Measurements from ENCODE around the gene GID8.
"Not testable (repeated sequence)": the region's sequence is repeated elsewhere in the genome, so short reads cannot be mapped to it uniquely, and the experiment has no call there.

Gene GID8

DNA sequence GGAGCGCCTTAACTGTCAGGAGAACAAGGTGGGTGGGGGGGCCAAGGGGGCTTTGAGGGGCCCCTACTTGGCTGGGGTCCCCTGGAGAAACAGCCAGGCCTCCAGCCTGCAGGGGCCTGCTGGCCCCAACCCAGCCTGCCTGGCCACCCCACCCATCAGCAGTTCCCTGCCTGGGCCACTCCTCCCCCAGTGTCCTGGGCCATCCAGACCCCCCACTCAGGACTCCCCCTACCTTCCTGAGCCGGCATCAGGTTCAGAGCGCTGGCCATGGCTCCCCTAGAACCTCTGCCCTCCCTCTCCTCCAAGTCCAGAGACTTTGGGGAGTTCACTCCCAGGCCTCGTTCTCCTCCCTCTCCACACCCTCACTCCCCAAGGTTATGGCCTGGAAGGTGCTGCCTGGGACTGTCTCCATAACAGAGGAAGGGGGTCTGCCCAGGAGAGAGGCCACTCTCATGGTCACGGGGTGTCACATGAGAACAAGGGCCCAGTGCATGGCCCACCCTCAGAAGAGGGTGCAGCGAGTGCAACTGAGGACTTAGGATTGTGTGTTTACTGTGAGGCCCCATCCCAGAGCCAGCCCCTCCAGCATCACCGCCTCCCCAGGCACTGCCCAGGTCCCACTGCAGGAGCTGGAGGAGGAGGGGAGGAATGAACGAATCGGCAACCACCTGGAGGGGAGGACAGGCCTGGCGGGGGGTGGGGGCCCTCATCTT is 20.6 kb downstream of the GID8 start:
- no peak for DNase-seq (ENCODE audit: low read depth in 2 of 2)

DNA sequence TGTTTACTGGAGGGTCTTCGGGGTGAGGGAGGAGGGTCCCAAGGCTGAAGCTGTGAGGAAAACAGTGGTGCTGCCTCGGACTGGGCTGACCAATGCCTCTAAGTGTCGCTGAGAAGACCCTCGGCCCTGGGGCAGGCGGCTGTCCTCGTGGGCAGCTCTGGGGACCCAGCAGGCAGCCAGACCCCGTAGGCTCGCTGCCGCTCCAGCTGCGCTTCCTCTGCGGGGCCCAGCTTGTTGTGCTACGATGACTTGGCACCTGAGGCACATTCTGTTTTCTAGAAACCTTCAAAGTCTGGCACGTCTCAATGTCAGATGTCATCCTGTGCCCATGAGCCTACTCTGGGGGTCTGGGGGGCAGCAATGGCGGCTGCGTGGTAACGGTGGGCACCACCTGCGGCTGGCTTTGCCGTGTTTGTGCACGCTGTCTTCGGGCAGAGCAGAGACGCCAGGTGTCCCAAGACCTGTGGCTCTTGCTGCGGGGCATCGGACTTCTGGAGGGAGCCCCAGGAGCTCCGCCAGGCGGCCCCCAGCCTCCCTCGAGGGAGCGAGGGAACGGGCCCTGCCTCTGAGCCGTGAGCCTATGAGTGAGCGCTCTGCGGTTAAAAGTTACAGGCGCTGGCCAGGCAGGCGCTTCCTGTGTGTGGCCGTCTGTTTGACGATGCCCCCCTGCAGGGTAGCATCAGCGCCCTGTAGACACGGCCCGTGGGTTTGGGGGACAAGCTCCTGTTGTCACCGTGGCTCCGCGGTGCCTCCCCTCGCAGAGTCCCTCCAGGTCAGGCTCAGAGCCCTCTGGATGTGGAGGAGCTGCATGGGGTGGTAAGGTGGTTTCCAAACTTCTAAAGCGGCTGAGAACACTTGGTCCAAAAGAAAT is 21.4 kb downstream of the GID8 start:
- no peak for DNase-seq (ENCODE audit: low read depth in 2 of 2)

DNA sequence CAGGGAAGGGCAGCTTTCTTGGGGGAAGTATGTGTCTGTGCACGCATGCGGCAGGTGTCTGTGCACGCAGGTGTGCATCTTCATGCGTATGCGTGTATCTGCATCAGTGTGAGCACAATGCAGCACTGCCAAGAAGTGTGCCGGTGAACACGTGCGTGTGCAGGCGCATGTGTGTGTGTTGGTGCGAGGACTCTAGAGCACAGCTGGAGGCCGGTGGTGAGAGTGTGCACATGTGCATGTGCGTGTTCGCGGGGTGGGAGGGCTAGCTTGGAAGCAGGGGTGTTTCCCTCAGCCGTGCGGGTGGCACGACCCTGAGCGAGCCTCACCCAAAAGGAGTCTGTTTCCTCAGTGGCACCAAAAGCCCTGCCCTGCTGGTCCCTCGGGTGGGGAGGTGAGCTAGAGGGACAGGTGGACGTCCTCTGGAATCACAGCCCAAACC is 22.1 kb downstream of the GID8 start:
- DNase-seq (ENCODE audit: low read depth in 2 of 2): no peak

DNA sequence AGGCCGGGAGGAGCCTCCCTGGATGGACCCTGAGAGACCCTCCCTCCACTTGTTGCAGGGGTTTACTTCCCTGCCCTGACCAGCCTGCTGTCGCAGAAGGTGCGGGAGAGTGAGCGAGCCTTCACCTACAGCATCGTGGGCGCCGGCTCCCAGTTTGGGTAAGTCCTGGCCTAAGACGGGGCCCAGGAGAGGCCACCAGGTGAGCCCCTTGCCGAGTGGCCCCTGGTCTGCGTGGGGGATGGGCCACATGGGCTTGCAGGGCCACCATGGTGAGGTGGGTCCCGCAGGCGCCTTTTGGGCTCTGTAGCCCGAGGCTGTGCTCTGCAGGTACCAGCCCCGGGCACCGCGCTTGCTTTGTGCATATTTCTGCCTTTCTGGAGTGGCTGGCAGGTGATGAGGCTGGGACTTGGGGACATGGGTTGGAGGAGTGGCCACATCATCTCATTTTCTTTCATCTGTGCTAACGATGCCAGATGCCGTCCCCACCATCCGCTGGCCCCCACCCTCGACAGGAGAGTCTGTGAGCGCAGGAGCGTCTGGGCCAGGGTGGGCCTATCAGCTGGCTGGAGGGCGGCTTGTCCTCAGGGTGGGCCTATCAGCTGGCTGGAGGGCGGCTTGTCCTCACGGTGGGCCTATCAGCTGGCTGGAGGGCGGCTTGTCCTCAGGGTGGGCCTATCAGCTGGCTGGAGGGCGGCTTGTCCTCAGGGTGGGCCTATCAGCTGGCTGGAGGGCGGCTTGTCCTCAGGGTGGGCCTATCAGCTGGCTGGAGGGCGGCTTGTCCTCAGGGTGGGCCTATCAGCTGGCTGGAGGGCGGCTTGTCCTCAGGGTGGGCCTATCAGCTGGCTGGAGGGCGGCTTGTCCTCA is 22.7 kb downstream of the GID8 start:
- not testable (repeated sequence) for DNase-seq (ENCODE audit: low read depth in 2 of 2)

DNA sequence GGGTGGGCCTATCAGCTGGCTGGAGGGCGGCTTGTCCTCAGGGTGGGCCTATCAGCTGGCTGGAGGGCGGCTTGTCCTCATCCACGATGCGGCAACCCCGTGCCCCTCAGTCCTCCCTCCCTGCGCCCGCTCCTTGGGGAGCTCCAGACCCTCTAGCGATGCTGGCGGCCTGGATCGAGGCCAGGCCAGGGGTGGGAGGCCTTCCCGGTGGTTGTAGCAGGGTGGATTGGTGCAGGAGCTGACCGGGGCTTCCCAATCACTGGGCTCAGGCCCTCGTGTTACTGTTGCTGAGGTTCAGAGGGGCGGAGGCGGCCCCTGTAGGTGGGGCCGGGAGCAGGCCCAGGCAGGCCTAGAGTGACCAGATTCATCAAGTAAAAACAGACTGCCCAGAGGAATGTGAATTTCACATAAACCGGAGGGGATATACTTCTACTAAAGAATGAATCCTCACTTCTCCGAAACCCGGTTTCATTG is 23.4 kb downstream of the GID8 start:
- no peak for DNase-seq (ENCODE audit: low read depth in 2 of 2)

DNA sequence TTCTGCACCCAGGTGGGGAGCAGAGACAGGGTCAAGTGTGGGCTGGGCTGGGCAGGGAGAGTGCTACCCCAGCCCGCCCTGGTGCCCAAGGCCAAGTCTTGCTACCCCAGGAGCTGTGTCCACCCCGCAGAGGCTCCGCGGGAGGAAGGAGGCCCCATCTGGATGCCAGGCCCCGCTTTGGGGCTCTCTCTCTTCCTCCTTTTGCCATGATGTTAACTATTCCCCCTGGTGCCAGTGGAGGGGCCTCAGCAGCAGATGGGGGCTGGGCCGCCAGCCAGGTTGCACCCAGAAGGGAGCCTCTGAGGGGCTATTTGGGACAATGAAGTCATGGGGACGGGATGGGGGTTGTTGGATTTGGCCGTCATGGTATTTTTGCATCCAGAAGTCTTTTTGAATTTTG is 23.9 kb downstream of the GID8 start:
- DNase-seq (ENCODE audit: low read depth in 2 of 2): no peak

DNA sequence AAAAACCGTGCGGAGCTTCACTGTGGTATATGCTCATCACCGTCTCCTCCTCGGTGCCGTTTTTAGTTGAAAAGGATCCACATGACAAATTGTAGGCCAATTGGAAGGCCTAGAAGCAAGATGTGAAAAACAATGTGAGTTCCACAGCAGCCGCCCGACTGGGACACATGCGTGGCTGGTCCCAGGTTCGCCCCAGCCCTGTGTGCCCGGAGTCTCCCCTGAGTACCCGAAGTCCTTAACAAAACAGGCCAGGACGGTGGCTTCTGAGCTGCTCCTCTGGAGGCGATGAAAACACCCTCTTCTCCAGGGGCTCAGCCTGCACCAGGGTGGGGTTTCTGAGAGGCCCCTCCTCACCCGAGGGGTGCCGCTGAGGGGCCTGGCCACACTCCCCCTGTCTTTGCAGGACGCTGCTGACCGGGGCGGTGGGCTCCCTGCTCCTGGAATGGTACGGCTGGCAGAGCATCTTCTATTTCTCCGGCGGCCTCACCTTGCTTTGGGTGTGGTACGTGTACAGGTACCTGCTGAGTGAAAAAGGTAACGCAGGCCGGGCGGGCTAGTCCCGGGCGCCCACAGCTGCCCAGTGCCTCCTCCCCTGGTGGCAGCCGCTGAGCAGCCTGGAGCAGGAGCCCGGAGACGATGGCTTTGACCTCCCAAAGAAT is 24.4 kb downstream of the GID8 start:
- no peak for DNase-seq (ENCODE audit: low read depth in 2 of 2)

DNA sequence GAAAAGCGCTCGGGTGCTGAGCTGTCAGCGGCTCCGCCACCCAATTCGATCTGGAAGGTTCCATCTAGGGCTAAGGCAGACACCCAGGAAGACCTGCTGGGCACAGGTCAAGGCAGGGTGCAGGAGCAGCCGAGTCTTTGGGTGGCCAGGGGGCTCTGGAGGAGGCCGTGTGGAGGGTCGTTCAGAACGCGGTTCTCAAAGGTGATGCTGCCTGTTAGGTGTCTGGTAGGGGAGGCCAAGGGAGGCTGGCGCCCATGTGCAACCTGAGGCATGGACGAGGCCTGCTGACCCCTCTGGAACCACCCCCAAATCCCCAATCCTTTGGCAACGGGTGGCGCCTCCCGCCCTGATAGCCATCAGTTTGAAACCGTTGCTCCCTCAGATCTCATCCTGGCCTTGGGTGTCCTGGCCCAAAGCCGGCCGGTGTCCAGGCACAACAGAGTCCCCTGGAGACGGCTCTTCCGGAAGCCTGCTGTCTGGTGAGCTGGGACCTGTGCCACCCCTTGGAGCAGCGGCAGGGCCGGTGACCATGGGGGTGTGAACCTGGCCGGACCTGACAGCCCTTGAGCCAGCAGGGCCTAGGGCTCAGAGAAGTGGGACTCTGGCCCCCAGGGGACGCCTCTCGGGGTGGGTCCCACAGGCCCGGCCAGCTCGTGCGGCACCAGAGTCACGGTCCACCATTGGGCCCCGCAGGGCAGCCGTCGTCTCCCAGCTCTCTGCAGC is 25.1 kb downstream of the GID8 start:
- DNase-seq (ENCODE audit: low read depth in 2 of 2): no peak

DNA sequence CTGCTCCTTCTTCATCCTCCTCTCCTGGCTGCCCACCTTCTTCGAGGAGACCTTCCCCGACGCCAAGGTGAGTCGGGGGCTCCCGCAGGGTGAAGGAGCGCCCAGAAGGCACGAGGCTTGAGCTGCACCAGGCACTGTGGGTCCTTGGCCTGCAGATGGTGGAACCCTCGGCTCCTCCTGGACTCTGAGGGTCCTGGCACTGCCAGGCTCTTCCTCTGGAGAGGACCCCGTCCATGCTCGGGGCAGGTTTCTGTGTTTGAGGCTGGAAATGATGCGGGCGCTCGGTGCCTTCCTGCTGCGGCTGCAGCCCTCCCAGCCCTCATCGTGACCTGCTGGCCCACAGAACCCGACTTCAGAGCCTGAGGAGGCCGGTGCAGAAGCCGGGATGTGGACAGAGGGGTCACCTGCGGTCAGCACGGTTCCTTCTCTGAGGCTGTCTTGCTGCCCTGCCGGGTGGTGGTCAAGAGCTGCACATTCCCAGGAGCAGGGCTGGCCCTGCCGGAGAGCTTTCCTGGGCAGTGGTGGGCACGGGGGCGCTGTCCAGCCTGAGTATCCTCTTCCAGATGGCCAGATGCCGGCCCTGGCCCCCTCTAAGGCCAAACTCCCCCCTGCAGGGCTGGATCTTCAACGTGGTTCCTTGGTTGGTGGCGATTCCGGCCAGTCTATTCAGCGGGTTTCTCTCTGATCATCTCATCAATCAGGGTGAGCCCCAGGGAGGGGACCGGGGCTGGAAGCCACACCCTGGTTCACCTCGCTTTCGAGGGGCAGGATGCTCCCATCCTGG is 25.9 kb downstream of the GID8 start:
- DNase-seq (ENCODE audit: low read depth in 2 of 2): no peak

DNA sequence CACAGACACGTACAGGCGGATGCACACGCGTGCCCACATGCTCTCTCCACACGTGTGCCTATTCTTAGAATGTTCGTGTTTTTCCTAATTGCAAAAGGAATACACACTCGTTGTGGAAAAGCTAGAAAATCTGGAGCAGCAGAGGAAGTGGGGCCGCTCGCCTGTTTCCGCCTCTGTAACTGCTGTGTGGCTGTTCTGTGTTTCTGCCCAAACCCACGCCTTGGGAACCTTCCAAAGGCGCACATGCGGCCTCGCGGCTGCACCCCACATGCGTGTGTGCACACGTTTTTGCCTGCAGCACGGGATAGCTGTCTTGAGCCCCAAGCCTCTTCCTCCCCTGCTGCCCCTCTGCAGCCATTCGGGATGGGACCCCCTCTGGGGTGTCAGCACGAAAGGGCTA is 26.8 kb downstream of the GID8 start:
- no peak for DNase-seq (ENCODE audit: low read depth in 2 of 2)

DNA sequence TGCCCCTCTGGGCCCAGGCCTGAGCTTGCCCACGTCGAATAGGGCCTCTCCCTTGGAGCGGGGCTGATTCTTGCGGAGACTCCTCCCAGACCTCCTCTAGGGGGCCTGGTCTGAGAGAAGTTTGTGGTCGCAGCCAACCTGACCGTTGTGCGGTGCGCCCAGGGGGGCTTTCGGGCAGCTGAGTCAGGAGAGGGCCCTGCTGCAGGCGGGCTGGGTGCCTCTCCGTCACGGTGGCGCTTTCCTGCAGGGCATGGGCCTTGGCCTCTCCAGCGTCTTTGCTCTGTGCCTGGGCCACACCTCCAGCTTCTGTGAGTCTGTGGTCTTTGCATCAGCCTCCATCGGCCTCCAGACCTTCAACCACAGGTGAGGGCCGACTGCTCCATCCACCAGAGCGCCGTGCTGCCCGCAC is 27.4 kb downstream of the GID8 start:
- DNase-seq (ENCODE audit: low read depth in 2 of 2): no peak

DNA sequence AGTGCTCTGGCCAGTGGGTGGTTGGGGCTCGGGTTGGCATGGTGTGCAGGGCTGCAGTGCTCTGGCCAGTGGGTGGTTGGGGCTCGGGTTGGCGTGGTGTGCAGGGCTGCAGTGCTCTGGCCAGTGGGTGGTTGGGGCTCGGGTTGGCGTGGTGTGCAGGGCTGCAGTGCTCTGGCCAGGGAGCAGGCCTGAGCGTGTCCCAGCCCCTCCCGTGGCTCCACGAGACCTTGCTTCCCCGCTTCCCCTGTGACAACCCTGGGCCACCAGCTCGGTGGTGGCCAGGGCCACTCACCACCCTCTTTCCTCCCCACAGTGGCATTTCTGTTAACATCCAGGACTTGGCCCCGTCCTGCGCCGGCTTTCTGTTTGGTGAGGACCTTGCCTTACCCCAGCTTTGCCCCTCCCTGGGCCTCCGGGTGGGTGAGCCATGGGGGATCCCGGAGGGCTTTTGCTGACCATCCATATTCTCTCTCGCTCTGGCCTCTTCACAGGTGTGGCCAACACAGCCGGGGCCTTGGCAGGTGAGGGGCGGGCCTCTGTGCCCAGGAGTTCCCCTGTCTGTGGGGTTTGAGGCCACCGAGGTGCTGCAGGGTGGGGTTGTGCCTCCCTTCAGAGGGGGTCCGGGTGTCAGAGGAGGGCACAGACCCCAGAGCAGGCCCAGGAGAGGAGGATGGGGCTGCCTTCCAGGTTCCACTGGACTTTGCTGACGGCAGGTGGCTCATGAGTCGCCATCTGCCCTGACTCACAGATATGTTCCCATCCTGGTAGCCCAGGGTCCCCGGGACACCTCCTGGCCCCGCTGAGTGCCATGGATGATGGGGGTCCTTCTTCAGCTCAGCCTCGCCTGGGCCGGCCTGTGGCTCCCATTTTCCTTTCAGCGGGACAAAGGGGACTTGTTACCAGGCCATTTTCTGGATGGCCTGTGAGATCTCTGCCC is 28.5 kb downstream of the GID8 start:
- no peak for DNase-seq (ENCODE audit: low read depth in 2 of 2)

DNA sequence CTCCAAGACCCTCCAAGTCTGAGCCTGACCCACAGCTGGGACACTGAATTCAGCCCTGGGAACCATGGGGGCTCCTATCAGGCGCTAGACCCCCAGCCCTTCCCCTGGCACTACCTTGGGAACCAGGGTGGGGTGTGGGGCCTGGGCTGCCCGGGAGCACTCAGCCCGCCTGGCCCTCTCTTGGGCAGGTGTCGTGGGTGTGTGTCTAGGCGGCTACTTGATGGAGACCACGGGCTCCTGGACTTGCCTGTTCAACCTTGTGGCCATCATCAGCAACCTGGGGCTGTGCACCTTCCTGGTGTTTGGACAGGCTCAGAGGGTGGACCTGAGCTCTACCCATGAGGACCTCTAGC is 29.2 kb downstream of the GID8 start:
- DNase-seq (ENCODE audit: low read depth in 2 of 2): no peak

DNA sequence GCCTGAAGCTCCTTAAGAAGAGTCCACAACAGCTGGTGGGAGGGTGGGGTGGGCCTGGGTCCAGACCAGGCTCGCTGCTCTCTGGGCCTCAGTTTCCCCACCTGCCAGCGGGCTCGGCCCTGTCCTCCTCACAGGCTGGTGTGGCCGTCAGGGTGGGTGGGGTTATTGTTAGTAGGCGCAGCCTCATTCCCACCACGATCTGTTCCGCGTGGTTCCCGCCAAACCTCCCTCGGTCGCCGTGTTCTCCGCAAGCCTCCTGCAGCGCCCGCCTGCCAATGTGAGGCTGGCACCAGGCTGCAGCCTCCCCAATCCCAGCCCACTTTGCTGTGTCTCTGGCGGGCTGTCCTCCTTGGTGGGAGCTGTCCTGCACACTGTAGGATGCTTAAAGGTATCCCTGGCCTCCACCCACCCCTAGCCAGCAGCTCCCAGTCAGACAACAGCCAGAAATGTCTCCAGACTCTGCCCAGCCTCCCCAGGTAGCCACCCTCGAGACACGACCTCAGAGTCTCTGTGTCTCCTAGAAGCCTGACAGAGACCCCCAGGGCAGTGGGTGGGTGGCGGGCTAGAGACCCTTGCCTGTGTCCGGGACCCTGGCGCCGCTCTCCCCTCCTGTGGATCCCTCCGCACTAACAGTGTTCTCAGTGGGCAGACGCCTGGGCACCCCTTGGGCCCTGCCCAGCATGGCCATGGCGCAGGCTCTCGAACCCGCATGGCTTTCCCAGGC is 29.8 kb downstream of the GID8 start:
- DNase-seq (ENCODE audit: low read depth in 2 of 2): no peak

DNA sequence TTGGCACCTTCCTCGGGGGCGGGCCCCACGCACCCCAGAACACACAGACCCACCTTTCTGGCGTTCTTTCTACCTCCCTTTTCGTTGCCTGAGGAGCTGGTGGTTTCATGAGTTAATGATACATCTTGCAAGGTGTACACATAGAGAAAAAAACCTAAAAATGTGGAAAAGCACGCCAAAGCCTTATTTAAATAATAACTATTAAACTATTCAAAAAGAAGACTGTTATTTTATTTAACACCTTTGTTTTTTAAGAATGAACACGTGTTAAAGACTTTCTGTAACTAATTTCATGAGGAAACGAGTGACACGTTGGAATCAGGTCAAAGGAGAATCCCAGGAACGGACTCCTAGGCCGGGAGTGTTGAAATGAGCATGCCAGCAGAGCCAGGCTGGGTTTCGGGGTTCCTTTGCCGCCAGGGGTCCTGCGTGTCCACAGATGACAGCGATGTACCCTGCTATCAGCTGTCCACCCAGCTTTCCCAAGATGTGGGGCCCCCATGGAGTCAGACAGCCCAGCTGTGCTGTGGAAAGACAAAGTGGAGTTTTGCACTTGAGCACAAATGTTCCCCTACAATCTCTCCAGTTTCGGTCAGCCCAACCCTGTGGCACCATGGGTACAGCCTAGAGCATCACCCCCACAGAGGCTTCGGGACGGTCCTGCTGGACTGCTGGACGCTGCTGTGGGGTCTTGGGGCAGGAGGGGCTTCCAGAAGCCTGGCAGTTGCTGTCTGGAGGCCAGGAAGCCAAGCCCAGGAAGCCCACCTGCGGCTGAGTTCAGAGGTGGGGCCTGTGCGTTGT is 30.6 kb downstream of the GID8 start:
- DNase-seq (ENCODE audit: low read depth in 2 of 2): no peak

DNA sequence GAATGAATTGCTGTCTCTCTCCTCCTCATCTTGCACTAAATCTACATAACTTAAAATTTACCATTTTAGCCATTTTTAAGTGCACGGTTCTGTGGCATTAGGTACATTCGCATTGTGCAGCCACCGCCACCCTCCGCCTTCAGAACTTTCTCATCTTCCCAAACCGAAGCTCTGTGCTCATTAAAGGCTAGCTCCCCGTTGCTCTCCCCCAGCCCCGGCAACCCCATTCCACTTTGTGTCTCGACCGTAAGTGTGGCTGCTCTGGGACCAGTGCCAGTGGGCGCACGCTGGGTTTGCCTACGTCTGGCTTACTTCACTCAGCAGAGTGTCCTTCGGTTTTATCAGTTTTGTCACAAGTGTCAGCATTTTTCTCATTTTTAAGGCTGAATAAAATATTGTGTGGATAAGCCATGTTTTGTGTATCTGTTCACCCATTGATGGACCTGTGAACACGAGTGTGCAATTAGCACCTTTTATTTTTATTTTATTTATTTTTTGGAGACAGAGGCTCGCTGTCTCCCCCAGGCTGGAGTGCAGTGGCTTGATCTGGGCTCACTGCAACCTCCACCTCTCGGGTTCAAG is 31.3 kb downstream of the GID8 start:
- DNase-seq (ENCODE audit: low read depth in 2 of 2): no peak

DNA sequence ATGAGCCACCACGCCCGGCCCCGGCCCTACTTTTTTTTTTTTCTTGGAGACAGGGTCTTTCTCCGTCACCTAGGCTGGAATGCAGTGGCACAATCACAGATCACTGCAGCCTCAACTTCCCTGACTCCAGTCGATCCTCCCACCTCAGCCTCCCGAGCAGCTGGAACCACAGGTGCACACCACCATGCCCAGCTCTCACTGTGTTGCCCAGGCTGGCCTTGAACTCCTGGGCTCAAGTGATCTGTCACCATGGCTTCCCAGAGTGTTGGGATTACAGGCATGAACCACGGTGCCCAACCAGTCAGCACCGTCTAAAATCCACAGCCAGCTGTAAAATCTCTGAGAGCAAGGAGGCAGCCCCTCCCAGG is 32.0 kb downstream of the GID8 start:
- no peak for DNase-seq (ENCODE audit: low read depth in 2 of 2)

Measured in stimulated activated CD8-positive, alpha-beta memory T cell treated with anti-CD3 and anti-CD28 coated beads, Interleukin-7, amount 100 ng/mL, for 4 hours (primary cell).